GM23338 (cell line): Measurements from ENCODE around the gene NCKAP5. TPM values are rescaled to one million over a fixed set of nuclear protein-coding genes. Genes with fewer than 3 reads are reported as not detected.

ENCODE experiments used
- ATAC-seq: fragments of 200-7000 bp; cut with Tn5 transposase; 3 replicates; pipeline ENCODE4 v1.9.1; 2020
- DNase-seq: peaks from one replicate; pipeline ENCODE4 v3.0.0-alpha.2; 2015; ENCODE audit warnings: low spot score
- H2AFZ ChIP-seq: fragments of 200-600 bp; sonication (generic); 2 replicates; pipeline ENCODE4 v1.8.0; 2016; ENCODE audit warnings: antibody characterized with exemption, mild to moderate bottlenecking, moderate library complexity
- H3F3A ChIP-seq: fragments of 200-600 bp; sonication (generic); replicated peaks from 2 replicates; pipeline ENCODE4 v1.8.0; 2017; ENCODE audit warnings: antibody characterized with exemption, mixed run types, low read depth
- H3K27ac ChIP-seq: fragments of 200-600 bp; sonication (generic); 2 replicates; pipeline ENCODE4 v1.6.1; 2016; ENCODE audit warnings: low read depth
- H3K27me3 ChIP-seq: fragments of 200-600 bp; sonication (generic); 2 replicates; pipeline ENCODE4 v1.8.0; 2016; ENCODE audit warnings: mild to moderate bottlenecking, mixed run types, moderate library complexity; ENCODE audit not compliant: insufficient read depth
- H3K36me3 ChIP-seq: fragments of 200-600 bp; sonication (generic); 2 replicates; pipeline ENCODE4 v1.8.0; 2016; ENCODE audit warnings: mild to moderate bottlenecking; ENCODE audit not compliant: insufficient read depth
- H3K4me1 ChIP-seq: fragments of 200-600 bp; sonication (generic); 2 replicates; pipeline ENCODE4 v1.8.0; 2016; ENCODE audit warnings: mild to moderate bottlenecking, moderate library complexity; ENCODE audit not compliant: insufficient read depth
- H3K4me2 ChIP-seq: fragments of 200-600 bp; sonication (generic); 2 replicates; pipeline ENCODE4 v1.7.1; 2017; ENCODE audit warnings: mixed run types
- H3K4me3 ChIP-seq: fragments of 200-600 bp; sonication (generic); 2 replicates; pipeline ENCODE4 v1.6.1; 2016; ENCODE audit warnings: mixed run types
- H3K79me2 ChIP-seq: fragments of 200-600 bp; sonication (generic); replicated peaks from 2 replicates; pipeline ENCODE4 v1.8.0; 2017; ENCODE audit warnings: mild to moderate bottlenecking; ENCODE audit not compliant: insufficient read depth
- H3K9me2 ChIP-seq: fragments of 200-600 bp; sonication (generic); 2 replicates; pipeline ENCODE4 v1.8.0; 2017; ENCODE audit not compliant: insufficient read depth
- H4K20me1 ChIP-seq: fragments of 200-600 bp; sonication (generic); replicated peaks from 2 replicates; pipeline ENCODE4 v1.8.0; 2017; ENCODE audit warnings: mild to moderate bottlenecking; ENCODE audit not compliant: insufficient read depth
- H3K27ac Mint-ChIP-seq: 2 replicates; pipeline ENCODE4 v1.8.0; 2020; ENCODE audit warnings: inconsistent platforms, mild to moderate bottlenecking, moderate library complexity, mixed read lengths
- H3K27me3 Mint-ChIP-seq: 3 replicates; pipeline ENCODE4 v1.8.0; 2022; ENCODE audit warnings: low read depth, mild to moderate bottlenecking, moderate library complexity, mixed read lengths, inconsistent platforms; ENCODE audit not compliant: insufficient read depth, poor library complexity
- H3K36me3 Mint-ChIP-seq: 3 replicates; pipeline ENCODE4 v1.8.0; 2021; ENCODE audit warnings: low read depth, mild to moderate bottlenecking, inconsistent platforms, moderate library complexity, mixed read lengths
- H3K4me1 Mint-ChIP-seq: 3 replicates; pipeline ENCODE4 v1.8.0; 2020; ENCODE audit warnings: mild to moderate bottlenecking, inconsistent platforms, mixed read lengths
- H3K4me3 Mint-ChIP-seq: 3 replicates; pipeline ENCODE4 v1.8.0; 2021; ENCODE audit warnings: moderate library complexity, mild to moderate bottlenecking, inconsistent platforms, mixed read lengths
- H3K9me3 Mint-ChIP-seq: 3 replicates; pipeline ENCODE4 v1.8.0; 2020; ENCODE audit warnings: moderate library complexity, mild to moderate bottlenecking, inconsistent platforms, mixed read lengths
- CREB1 ChIP-seq: fragments of 250-450 bp; sonication (Bioruptor Pico); IDR thresholded peaks from 2 replicates; pipeline ENCODE4 v1.5.0; 2020; ENCODE audit warnings: low read depth, mild to moderate bottlenecking, moderate library complexity
- EZH2 ChIP-seq: fragments of 200-600 bp; sonication (generic); IDR thresholded peaks from one replicate; pipeline ENCODE4 v1.8.0; 2017; ENCODE audit warnings: antibody characterized with exemption, mild to moderate bottlenecking, low read depth; ENCODE audit not compliant: unreplicated experiment
- EZH2phosphoT487 ChIP-seq: fragments of 200-600 bp; sonication (generic); IDR thresholded peaks from one replicate; pipeline ENCODE4 v1.8.1; 2018; ENCODE audit warnings: antibody characterized with exemption; ENCODE audit not compliant: unreplicated experiment
- JUNB ChIP-seq: IDR thresholded peaks from one replicate; pipeline ENCODE4 v1.6.1; 2016; ENCODE audit warnings: antibody characterized with exemption; ENCODE audit not compliant: unreplicated experiment
- NANOG ChIP-seq: IDR thresholded peaks from 2 replicates; pipeline ENCODE4 v1.6.1; 2016; ENCODE audit warnings: antibody characterized with exemption, borderline replicate concordance
- POLR2AphosphoS5 ChIP-seq: IDR thresholded peaks from 2 replicates; pipeline ENCODE4 v1.6.1; 2016; ENCODE audit warnings: antibody characterized with exemption, low read depth
- STAT1 ChIP-seq: IDR thresholded peaks from one replicate; pipeline ENCODE4 v1.6.1; 2016; ENCODE audit warnings: antibody characterized with exemption; ENCODE audit not compliant: unreplicated experiment
- ZNF114 ChIP-seq: fragments of 250-450 bp; sonication (Bioruptor Pico); IDR thresholded peaks from 2 replicates; pipeline ENCODE4 v1.5.0; 2020; ENCODE audit warnings: mild to moderate bottlenecking, moderate library complexity
- ZNF331 ChIP-seq: fragments of 250-450 bp; sonication (Bioruptor Pico); IDR thresholded peaks from 2 replicates; pipeline ENCODE4 v1.5.0; 2020; ENCODE audit warnings: low read depth, mild to moderate bottlenecking, moderate library complexity
- polyA plus RNA-seq: library from polyadenylated mRNA; unstranded; fragments of >200 nt; fragmentation: Nextera tagmentation; extraction: Ambion mirVana; gene quantifications from 2 replicates; pipeline ENCODE4 v1.2.1, GENCODE V29; 2016
- total RNA-seq: library from RNA; depleted of rRNA; stranded (reverse); fragments of >200 nt; shearing (Covaris generic); gene quantifications from 2 replicates; pipeline ENCODE4 v1.2.3, GENCODE V29; 2014
- TF ChIP-seq, protein P1 (sequence below): IDR thresholded peaks from one replicate; pipeline ENCODE4 v1.6.1; 2018; ENCODE audit warnings: antibody characterized with exemption; ENCODE audit not compliant: unreplicated experiment
- TF ChIP-seq, protein P2 (sequence below), 2 experiments: fragments of 200-600 bp in 1 of 2; sonication (generic) in 1 of 2; conservative IDR thresholded peaks; 2 replicates each; pipeline versions ENCODE4 v1.5.1 to v1.6.1; 2016 to 2017; ENCODE audit warnings: antibody characterized with exemption in 2 of 2, low read depth in 2 of 2, mild to moderate bottlenecking in 2 of 2, moderate library complexity in 1 of 2
- TF ChIP-seq, protein P3 (sequence below): fragments of 250-450 bp; sonication (Bioruptor Pico); IDR thresholded peaks from 2 replicates; pipeline ENCODE4 v1.5.0; 2020; ENCODE audit warnings: mild to moderate bottlenecking, moderate library complexity
- TF ChIP-seq, protein P4 (sequence below): IDR thresholded peaks from 2 replicates; pipeline ENCODE4 v1.6.1; 2016; ENCODE audit warnings: antibody characterized with exemption

NCKAP5 gene
- total and polyA plus RNA-seq, 2 experiments from 2014 or later: 0.34 to 0.73 TPM

DNA sequence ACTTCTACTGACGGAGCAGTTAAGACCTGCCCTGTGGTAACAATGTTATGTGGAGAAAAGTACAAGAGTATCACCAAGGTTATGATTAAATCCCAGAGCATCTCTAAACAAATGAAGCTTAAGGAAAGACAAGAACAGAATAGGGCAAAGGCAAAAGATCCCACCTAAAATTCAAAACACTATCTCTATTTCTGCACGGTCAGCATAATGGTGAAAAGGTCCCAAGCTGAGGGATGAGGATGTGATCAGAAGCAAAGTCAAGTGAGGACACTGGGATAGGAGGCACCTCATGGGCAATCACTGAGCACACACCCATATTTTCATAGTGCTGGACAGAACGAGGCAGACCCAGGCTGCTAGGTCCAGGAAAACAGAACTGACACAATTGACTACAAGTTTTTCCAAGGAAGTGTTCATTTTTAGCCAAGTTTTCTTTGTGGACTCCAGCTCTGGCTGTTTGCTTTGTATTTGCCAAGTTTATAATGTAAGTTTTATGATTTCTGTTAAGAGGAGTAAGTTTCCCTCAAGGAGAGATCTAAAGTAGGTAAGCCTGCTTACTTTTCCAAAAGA lies 77.8 kb downstream of the NCKAP5 start:
- Histone ChIP-seq H3K4me2 (no peak overlapping the region), H4K20me1 (no peaks in the 10 kb centered on the region), H3K36me3 (no peaks in the 10 kb centered on the region), H3K27ac (no peak overlapping the region), H3K9me2 (no peaks in the 10 kb centered on the region), H3K79me2 (no peaks in the 10 kb centered on the region), H3K4me3 (no peak overlapping the region), H3F3A (no peaks in the 10 kb centered on the region), H3K4me1 (no peaks in the 10 kb centered on the region), H3K27me3 (no peaks in the 10 kb centered on the region), H2AFZ (no peak overlapping the region)
- Mint-ChIP-seq H3K4me1 (peaks cover 7% of the 10 kb centered on the region), H3K27ac (no peak overlapping the region), H3K4me3 (no peak overlapping the region), H3K27me3 (no peaks in the 10 kb centered on the region), H3K36me3 (no peaks in the 10 kb centered on the region), H3K9me3 (no peaks in the 10 kb centered on the region)
- DNase-seq (no peak), ATAC-seq (no peak)
- TF ChIP-seq JUNB (no peak), STAT1 (no peak), NANOG (no peak), POLR2AphosphoS5 (no peak), EZH2phosphoT487 (no peak), ZNF331 (CRISPR knock-in tag) (no peak), CREB1 (CRISPR knock-in tag) (no peak), ZNF114 (CRISPR knock-in tag) (no peak), EZH2 (no peak)
- TF ChIP-seq, protein P1, sequence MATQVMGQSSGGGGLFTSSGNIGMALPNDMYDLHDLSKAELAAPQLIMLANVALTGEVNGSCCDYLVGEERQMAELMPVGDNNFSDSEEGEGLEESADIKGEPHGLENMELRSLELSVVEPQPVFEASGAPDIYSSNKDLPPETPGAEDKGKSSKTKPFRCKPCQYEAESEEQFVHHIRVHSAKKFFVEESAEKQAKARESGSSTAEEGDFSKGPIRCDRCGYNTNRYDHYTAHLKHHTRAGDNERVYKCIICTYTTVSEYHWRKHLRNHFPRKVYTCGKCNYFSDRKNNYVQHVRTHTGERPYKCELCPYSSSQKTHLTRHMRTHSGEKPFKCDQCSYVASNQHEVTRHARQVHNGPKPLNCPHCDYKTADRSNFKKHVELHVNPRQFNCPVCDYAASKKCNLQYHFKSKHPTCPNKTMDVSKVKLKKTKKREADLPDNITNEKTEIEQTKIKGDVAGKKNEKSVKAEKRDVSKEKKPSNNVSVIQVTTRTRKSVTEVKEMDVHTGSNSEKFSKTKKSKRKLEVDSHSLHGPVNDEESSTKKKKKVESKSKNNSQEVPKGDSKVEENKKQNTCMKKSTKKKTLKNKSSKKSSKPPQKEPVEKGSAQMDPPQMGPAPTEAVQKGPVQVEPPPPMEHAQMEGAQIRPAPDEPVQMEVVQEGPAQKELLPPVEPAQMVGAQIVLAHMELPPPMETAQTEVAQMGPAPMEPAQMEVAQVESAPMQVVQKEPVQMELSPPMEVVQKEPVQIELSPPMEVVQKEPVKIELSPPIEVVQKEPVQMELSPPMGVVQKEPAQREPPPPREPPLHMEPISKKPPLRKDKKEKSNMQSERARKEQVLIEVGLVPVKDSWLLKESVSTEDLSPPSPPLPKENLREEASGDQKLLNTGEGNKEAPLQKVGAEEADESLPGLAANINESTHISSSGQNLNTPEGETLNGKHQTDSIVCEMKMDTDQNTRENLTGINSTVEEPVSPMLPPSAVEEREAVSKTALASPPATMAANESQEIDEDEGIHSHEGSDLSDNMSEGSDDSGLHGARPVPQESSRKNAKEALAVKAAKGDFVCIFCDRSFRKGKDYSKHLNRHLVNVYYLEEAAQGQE: no peak
- TF ChIP-seq, protein P2, sequence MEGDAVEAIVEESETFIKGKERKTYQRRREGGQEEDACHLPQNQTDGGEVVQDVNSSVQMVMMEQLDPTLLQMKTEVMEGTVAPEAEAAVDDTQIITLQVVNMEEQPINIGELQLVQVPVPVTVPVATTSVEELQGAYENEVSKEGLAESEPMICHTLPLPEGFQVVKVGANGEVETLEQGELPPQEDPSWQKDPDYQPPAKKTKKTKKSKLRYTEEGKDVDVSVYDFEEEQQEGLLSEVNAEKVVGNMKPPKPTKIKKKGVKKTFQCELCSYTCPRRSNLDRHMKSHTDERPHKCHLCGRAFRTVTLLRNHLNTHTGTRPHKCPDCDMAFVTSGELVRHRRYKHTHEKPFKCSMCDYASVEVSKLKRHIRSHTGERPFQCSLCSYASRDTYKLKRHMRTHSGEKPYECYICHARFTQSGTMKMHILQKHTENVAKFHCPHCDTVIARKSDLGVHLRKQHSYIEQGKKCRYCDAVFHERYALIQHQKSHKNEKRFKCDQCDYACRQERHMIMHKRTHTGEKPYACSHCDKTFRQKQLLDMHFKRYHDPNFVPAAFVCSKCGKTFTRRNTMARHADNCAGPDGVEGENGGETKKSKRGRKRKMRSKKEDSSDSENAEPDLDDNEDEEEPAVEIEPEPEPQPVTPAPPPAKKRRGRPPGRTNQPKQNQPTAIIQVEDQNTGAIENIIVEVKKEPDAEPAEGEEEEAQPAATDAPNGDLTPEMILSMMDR (conservative IDR thresholded peaks at IDR 0.05; ENCODE audit: low read depth in 2 of 2): no peak
- TF ChIP-seq, protein P3, sequence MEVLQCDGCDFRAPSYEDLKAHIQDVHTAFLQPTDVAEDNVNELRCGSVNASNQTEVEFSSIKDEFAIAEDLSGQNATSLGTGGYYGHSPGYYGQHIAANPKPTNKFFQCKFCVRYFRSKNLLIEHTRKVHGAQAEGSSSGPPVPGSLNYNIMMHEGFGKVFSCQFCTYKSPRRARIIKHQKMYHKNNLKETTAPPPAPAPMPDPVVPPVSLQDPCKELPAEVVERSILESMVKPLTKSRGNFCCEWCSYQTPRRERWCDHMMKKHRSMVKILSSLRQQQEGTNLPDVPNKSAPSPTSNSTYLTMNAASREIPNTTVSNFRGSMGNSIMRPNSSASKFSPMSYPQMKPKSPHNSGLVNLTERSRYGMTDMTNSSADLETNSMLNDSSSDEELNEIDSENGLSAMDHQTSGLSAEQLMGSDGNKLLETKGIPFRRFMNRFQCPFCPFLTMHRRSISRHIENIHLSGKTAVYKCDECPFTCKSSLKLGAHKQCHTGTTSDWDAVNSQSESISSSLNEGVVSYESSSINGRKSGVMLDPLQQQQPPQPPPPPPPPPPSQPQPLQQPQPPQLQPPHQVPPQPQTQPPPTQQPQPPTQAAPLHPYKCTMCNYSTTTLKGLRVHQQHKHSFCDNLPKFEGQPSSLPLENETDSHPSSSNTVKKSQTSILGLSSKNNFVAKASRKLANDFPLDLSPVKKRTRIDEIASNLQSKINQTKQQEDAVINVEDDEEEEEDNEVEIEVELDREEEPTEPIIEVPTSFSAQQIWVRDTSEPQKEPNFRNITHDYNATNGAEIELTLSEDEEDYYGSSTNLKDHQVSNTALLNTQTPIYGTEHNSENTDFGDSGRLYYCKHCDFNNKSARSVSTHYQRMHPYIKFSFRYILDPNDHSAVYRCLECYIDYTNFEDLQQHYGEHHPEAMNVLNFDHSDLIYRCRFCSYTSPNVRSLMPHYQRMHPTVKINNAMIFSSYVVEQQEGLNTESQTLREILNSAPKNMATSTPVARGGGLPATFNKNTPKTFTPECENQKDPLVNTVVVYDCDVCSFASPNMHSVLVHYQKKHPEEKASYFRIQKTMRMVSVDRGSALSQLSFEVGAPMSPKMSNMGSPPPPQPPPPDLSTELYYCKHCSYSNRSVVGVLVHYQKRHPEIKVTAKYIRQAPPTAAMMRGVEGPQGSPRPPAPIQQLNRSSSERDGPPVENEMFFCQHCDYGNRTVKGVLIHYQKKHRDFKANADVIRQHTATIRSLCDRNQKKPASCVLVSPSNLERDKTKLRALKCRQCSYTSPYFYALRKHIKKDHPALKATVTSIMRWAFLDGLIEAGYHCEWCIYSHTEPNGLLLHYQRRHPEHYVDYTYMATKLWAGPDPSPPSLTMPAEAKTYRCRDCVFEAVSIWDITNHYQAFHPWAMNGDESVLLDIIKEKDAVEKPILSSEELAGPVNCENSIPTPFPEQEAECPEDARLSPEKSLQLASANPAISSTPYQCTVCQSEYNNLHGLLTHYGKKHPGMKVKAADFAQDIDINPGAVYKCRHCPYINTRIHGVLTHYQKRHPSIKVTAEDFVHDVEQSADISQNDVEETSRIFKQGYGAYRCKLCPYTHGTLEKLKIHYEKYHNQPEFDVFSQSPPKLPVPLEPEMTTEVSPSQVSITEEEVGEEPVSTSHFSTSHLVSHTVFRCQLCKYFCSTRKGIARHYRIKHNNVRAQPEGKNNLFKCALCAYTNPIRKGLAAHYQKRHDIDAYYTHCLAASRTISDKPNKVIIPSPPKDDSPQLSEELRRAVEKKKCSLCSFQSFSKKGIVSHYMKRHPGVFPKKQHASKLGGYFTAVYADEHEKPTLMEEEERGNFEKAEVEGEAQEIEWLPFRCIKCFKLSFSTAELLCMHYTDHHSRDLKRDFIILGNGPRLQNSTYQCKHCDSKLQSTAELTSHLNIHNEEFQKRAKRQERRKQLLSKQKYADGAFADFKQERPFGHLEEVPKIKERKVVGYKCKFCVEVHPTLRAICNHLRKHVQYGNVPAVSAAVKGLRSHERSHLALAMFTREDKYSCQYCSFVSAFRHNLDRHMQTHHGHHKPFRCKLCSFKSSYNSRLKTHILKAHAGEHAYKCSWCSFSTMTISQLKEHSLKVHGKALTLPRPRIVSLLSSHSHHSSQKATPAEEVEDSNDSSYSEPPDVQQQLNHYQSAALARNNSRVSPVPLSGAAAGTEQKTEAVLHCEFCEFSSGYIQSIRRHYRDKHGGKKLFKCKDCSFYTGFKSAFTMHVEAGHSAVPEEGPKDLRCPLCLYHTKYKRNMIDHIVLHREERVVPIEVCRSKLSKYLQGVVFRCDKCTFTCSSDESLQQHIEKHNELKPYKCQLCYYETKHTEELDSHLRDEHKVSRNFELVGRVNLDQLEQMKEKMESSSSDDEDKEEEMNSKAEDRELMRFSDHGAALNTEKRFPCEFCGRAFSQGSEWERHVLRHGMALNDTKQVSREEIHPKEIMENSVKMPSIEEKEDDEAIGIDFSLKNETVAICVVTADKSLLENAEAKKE (CRISPR knock-in tag): no peak
- TF ChIP-seq, protein P4, sequence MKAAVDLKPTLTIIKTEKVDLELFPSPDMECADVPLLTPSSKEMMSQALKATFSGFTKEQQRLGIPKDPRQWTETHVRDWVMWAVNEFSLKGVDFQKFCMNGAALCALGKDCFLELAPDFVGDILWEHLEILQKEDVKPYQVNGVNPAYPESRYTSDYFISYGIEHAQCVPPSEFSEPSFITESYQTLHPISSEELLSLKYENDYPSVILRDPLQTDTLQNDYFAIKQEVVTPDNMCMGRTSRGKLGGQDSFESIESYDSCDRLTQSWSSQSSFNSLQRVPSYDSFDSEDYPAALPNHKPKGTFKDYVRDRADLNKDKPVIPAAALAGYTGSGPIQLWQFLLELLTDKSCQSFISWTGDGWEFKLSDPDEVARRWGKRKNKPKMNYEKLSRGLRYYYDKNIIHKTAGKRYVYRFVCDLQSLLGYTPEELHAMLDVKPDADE: no peak
